Osteocyte (in vitro differentiated cells): ENCODE results near the gene NAALADL2. TPM values are rescaled to one million over a fixed set of nuclear protein-coding genes. Genes with fewer than 3 reads are reported as not detected.

Experiments
- DNase-seq: peaks from one replicate; pipeline ENCODE4 v3.0.0; 2021; ENCODE audit warnings: mixed read lengths; ENCODE audit not compliant: unreplicated experiment; ENCODE audit errors: extremely low spot score
- H3K27ac Mint-ChIP-seq: one replicate; pipeline ENCODE4 v1.8.0; 2021; ENCODE audit warnings: mild to moderate bottlenecking, mixed read lengths; ENCODE audit not compliant: unreplicated experiment
- H3K27me3 Mint-ChIP-seq: one replicate; pipeline ENCODE4 v1.8.0; 2021; ENCODE audit warnings: mixed read lengths; ENCODE audit not compliant: unreplicated experiment
- H3K36me3 Mint-ChIP-seq: one replicate; pipeline ENCODE4 v1.8.0; 2021; ENCODE audit warnings: mixed read lengths; ENCODE audit not compliant: unreplicated experiment
- H3K4me1 Mint-ChIP-seq: one replicate; pipeline ENCODE4 v1.8.0; 2021; ENCODE audit warnings: mixed read lengths; ENCODE audit not compliant: unreplicated experiment
- H3K4me3 Mint-ChIP-seq: one replicate; pipeline ENCODE4 v1.8.0; 2021; ENCODE audit warnings: mild to moderate bottlenecking, moderate library complexity, mixed read lengths; ENCODE audit not compliant: unreplicated experiment
- H3K9me3 Mint-ChIP-seq: one replicate; pipeline ENCODE4 v1.8.0; 2021; ENCODE audit warnings: mixed read lengths; ENCODE audit not compliant: unreplicated experiment
- total RNA-seq: library from RNA; stranded (reverse); gene quantifications from 2 replicates; pipeline ENCODE4 v1.2.1, GENCODE V29; 2021
- TF ChIP-seq, protein P1 (sequence below): fragments of 200-600 bp; sonication (generic); IDR thresholded peaks from 2 replicates; pipeline ENCODE4 v1.5.0; 2021; ENCODE audit warnings: antibody characterized with exemption, mild to moderate bottlenecking, moderate library complexity

The NAALADL2 gene
- total RNA-seq, 1 donor from 2014 or later, result 16.1 TPM

DNA sequence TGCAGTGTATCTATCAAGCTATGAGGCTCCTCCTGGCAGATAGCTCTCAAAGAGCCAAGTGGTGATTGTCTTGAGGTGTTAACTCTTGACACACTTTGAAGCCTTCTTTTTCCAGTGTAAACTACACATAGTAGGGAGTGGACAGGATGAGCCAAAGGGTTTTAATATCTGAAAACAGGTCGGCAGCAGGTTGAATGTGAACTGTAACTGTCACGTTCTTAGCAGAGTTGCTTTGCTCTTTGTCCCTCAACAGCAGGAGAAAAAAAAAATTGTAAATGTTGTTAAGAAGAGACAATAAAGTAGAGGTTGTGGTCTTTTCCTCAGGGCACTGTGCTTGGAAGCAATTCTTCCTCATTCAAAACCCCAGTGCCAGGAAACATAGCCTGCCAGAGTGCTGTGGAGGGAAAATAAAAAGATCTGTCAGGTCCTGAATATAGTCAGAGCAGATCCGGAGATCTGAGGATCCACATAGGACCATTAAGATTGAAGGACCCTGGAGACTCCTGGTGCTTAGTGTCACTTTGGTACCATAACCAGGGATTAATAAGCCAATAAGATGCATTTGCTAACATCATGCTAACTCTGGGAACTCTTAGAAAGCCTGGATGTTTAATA is 229.7 kb downstream of the NAALADL2 start:
- TF ChIP-seq, protein P1, sequence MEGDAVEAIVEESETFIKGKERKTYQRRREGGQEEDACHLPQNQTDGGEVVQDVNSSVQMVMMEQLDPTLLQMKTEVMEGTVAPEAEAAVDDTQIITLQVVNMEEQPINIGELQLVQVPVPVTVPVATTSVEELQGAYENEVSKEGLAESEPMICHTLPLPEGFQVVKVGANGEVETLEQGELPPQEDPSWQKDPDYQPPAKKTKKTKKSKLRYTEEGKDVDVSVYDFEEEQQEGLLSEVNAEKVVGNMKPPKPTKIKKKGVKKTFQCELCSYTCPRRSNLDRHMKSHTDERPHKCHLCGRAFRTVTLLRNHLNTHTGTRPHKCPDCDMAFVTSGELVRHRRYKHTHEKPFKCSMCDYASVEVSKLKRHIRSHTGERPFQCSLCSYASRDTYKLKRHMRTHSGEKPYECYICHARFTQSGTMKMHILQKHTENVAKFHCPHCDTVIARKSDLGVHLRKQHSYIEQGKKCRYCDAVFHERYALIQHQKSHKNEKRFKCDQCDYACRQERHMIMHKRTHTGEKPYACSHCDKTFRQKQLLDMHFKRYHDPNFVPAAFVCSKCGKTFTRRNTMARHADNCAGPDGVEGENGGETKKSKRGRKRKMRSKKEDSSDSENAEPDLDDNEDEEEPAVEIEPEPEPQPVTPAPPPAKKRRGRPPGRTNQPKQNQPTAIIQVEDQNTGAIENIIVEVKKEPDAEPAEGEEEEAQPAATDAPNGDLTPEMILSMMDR, result no peak
- Mint-ChIP-seq H3K27ac (no peak overlapping the region), H3K9me3 (no peaks in the 10 kb centered on the region), H3K27me3 (no peaks in the 10 kb centered on the region), H3K4me3 (no peak overlapping the region), H3K36me3 (peaks cover 2% of the 10 kb centered on the region), H3K4me1 (peaks cover under 1% of the 10 kb centered on the region)
- DNase-seq, result no peak

DNA sequence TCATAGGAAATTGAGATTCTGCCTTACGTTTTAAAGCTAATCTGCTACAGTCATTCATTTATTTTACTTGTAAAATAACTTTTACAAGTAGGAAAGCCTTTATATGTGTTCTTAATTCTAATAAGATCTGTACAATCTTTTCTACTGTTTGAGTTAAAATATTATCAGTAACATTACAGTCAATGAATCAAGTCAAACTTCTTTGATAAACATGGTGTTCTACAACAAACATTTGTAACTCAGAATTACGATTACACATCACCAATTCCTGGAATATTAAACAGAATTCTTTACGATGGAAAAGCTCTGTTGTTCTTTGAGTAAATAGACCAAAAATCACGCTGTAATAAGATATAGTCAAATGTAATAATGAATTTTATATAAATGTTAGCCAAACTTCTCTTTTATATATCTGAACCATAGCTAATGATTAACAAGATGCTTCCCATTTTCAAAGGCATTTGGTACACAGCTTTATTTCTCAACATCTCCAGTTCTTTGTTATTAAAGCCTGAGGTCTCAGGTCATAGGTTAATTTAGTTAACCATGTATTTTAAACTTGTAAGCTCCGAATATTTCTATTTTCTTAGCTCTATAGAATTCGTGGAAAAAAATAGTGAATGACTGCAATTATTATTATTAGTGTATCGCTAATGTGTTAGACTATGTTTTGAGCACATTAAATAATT is 232.4 kb downstream of the NAALADL2 start:
- no peak for DNase-seq
- Mint-ChIP-seq H3K36me3 (no peaks in the 10 kb centered on the region), H3K4me1 (peaks cover 10% of the 10 kb centered on the region), H3K27me3 (no peaks in the 10 kb centered on the region), H3K27ac (no peak overlapping the region), H3K4me3 (no peak overlapping the region), H3K9me3 (no peaks in the 10 kb centered on the region)
- TF ChIP-seq, protein P1, result no peak

DNA sequence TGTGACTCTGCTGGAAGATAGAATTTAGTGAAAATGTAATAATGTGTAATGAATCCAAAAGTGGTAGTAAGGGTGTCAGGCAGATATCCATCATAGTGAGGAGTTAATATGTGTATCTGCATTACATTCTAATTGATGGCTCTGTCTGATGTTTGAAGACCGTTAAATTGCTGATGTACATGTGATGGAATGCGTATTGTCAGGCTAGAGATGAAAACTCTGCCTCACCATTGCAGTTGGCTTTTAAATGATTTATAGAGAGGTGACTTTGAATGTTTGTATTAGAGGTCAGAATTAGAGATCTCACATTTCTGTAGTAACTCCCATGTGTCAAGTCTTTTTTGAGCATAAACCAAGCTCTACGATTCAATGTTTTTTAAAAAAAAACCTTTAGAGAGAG is 234.6 kb downstream of the NAALADL2 start:
- DNase-seq, result no peak
- Mint-ChIP-seq H3K4me1 (peaks cover 10% of the 10 kb centered on the region), H3K9me3 (no peaks in the 10 kb centered on the region), H3K27ac (no peak overlapping the region), H3K4me3 (no peak overlapping the region), H3K27me3 (no peaks in the 10 kb centered on the region), H3K36me3 (peaks cover 3% of the 10 kb centered on the region)
- TF ChIP-seq, protein P1, result no peak

DNA sequence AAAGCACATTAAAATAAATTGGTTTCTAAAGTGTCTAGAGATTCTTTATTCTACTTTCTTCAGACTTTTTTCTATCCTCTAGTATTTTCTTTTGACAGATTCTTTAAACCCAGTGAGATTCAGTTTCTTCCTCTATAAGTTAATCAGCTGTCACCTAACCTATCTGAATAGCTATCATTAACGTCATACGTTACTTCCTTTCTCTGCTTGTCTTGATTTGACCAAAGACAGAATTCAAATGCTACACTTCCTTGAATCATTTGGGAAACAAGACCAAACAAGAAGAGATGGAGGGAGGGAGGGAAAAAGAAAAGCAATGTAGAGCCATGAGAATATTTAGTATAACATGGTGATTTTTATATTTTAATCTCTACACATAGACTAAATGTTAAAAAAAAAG is 235.2 kb downstream of the NAALADL2 start:
- TF ChIP-seq, protein P1, result no peak
- H3K27ac Mint-ChIP-seq, result no peak overlapping the region
- H3K4me1 Mint-ChIP-seq, result peaks cover 10% of the 10 kb centered on the region
- H3K27me3 Mint-ChIP-seq, result no peaks in the 10 kb centered on the region
- no peak for DNase-seq
- no peak overlapping the region for H3K4me3 Mint-ChIP-seq
- peaks cover 3% of the 10 kb centered on the region for H3K36me3 Mint-ChIP-seq
- H3K9me3 Mint-ChIP-seq, result no peaks in the 10 kb centered on the region

DNA sequence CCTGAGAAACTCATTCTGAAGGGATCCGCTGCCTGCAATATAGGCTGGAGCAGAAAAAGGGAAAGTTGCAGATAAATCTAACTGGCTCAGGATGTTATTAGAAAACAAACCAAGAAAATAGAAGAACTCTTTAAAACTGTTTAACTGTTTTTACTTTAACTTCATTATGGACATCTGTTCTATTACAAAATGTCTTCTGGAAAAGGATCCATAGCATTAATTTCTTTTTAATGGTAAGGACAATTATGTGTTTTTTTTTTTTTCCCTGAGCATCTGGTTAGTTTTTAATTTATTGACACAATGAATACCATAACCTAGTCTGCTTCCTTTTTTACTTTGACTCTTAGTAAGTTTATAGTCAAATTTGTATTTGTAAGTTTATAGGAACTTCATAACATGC is 239.5 kb downstream of the NAALADL2 start:
- H3K4me1 Mint-ChIP-seq, result peaks cover 10% of the 10 kb centered on the region
- no peak overlapping the region for H3K4me3 Mint-ChIP-seq
- TF ChIP-seq, protein P1, result no peak
- H3K9me3 Mint-ChIP-seq, result peaks cover 5% of the 10 kb centered on the region
- peaks cover 3% of the 10 kb centered on the region for H3K36me3 Mint-ChIP-seq
- H3K27me3 Mint-ChIP-seq, result no peaks in the 10 kb centered on the region
- DNase-seq, result no peak
- no peak overlapping the region for H3K27ac Mint-ChIP-seq
